ENCODE measurements around the gene CD6. TPM values are rescaled to one million over a fixed set of nuclear protein-coding genes. Genes with fewer than 3 reads are reported as not detected.

CD6 gene
- total RNA-seq, 1 donor from 2014 or later: 0.23 TPM

- DNase-seq (ENCODE audit: low read depth): no peak
- H3K4me3 ChIP-seq (ENCODE audit: low read depth, low read length): no peak overlapping the region
- TF ChIP-seq, protein P1, sequence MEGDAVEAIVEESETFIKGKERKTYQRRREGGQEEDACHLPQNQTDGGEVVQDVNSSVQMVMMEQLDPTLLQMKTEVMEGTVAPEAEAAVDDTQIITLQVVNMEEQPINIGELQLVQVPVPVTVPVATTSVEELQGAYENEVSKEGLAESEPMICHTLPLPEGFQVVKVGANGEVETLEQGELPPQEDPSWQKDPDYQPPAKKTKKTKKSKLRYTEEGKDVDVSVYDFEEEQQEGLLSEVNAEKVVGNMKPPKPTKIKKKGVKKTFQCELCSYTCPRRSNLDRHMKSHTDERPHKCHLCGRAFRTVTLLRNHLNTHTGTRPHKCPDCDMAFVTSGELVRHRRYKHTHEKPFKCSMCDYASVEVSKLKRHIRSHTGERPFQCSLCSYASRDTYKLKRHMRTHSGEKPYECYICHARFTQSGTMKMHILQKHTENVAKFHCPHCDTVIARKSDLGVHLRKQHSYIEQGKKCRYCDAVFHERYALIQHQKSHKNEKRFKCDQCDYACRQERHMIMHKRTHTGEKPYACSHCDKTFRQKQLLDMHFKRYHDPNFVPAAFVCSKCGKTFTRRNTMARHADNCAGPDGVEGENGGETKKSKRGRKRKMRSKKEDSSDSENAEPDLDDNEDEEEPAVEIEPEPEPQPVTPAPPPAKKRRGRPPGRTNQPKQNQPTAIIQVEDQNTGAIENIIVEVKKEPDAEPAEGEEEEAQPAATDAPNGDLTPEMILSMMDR (conservative IDR thresholded peaks at IDR 0.05; ENCODE audit: low read depth, low read length): no peak
These were observed 36.5 kb upstream of the CD6 start for GRCh38 chr11:60934790-60935605.

DNA sequence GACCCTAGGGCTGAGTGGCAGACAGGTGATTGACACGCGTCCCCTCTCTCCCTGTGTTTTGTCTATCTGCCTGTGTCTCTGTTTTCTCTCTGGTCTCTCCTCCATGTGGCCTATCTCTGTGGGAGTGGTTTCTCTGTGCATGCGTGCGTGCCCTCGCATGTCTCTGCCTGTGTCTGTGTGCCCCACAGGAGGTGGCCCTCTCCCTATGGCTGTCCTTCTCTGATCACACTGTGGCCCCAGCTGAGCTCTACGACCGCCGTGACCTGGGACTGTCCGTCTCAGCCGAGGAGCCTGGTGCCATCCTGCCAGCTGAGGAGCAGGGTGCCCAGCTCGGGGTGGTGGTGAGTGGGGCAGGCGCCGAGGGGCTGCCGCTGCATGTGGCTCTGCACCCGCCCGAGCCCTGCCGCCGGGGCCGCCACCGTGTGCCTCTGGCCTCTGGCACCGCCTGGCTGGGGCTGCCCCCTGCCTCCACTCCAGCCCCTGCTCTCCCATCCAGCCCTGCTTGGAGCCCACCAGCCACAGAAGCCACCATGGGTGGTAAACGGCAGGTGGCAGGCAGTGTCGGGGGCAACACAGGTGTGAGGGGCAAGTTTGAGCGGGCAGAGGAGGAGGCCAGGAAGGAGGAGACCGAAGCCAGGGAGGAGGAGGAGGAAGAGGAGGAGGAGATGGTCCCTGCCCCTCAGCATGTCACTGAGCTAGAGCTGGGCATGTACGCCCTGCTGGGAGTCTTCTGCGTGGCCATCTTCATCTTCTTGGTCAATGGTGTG is 35.6 kb upstream of the CD6 start:
- no peak overlapping the region for H3K4me3 ChIP-seq (ENCODE audit: low read depth, low read length)
- TF ChIP-seq, protein P1 (conservative IDR thresholded peaks at IDR 0.05; ENCODE audit: low read depth, low read length): no peak
- no peak for DNase-seq (ENCODE audit: low read depth)

DNA sequence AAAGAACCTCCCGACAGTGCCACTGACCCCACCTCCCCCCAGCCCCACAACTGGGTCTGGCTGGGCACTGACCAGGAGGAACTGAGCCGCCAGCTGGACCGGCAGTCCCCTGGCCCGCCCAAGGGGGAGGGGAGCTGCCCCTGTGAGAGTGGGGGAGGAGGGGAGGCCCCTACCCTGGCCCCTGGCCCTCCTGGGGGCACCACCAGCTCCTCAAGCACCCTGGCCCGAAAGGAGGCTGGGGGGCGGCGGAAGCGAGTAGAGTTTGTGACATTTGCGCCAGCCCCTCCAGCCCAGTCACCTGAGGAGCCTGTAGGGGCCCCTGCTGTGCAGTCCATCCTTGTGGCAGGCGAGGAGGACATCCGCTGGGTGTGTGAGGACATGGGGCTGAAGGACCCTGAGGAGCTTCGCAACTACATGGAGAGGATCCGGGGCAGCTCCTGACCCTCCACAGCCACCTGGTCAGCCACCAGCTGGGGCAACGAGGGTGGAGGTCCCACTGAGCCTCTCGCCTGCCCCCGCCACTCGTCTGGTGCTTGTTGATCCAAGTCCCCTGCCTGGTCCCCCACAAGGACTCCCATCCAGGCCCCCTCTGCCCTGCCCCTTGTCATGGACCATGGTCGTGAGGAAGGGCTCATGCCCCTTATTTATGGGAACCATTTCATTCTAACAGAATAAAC is 34.9 kb upstream of the CD6 start:
- no peak for DNase-seq (ENCODE audit: low read depth)
- no peak overlapping the region for H3K4me3 ChIP-seq (ENCODE audit: low read depth, low read length)
- TF ChIP-seq, protein P1 (conservative IDR thresholded peaks at IDR 0.05; ENCODE audit: low read depth, low read length): no peak

- TF ChIP-seq, protein P1 (conservative IDR thresholded peaks at IDR 0.05; ENCODE audit: low read depth, low read length): no peak
- H3K4me3 ChIP-seq (ENCODE audit: low read depth, low read length): no peak overlapping the region
- DNase-seq (ENCODE audit: low read depth): no peak
These were observed 34.3 kb upstream of the CD6 start for GRCh38 chr11:60937144-60937527.

GRCh38 chr11:60937811-60938210 is 33.7 kb upstream of the CD6 start:
- DNase-seq (ENCODE audit: low read depth): no peak
- TF ChIP-seq, protein P1 (conservative IDR thresholded peaks at IDR 0.05; ENCODE audit: low read depth, low read length): no peak
- no peak overlapping the region for H3K4me3 ChIP-seq (ENCODE audit: low read depth, low read length)

DNA sequence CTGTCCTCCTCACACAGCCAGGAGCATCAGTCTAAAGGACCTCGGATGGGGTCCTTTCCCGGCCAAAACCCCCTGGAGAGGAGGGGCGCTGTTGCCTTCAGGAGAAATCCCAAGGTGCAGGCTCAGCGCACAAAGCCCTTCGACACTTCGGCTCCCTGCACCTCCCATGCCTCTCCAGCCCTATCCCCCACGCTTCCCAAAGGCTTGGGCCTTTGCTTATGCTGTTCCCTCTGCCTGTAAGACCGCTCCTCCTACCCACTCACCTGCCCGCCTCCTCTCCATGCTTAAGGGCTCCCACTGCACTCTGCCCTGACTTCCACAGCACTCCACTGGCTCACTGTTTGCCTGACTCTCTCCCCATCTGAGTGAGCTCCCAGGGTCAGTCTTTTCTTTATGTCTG is 33.0 kb upstream of the CD6 start:
- DNase-seq (ENCODE audit: low read depth): no peak
- TF ChIP-seq, protein P1 (conservative IDR thresholded peaks at IDR 0.05; ENCODE audit: low read depth, low read length): no peak

More for the DNA sequence above, 33.0 kb upstream of the CD6 start:
- no peak overlapping the region for H3K4me3 ChIP-seq (ENCODE audit: low read depth, low read length)

Measured in epithelial cell of proximal tubule (primary cell).